ENCODE data around the gene MIPEP. TPM values are rescaled to one million over a fixed set of nuclear protein-coding genes. Genes with fewer than 3 reads are reported as not detected.

MIPEP gene
- total RNA-seq, 4 donors from 2014 or later = 12.1 to 25.7 (median 19.5) TPM

GRCh38 chr13:23848019-23848418 lies 41.2 kb downstream of the MIPEP start:
- TF ChIP-seq POLR2A (IDR thresholded peaks at IDR 0.05) (no peak), CTCF (IDR thresholded peaks at IDR 0.05) (no peak)
- intact Hi-C loops (cut with DNase I) = no loop called here
- peaks cover 12 to 46% (median 12%) of the 10 kb centered on the region in 3 donors for H3K4me1 ChIP-seq
- no peak overlapping the region for H3K4me3 ChIP-seq
- H3K27ac ChIP-seq = peak overlapping the region in 3 of 4 donors; percentile 33 to 82 (median 70)
- no peak for DNase-seq
- H3K27me3 ChIP-seq = no peaks in the 10 kb centered on the region
- H3K36me3 ChIP-seq = peaks cover 0 to 7% (median 0%) of the 10 kb centered on the region in 3 donors
- H3K9me3 ChIP-seq = no peaks in the 10 kb centered on the region
- 14 to 45% methylated on average over 2 of the region's 2 CpGs for WGBS, 2 donors

- intact Hi-C loops (cut with DNase I) = no loop called here
- Histone ChIP-seq H3K9me3 (no peaks in the 10 kb centered on the region), H3K36me3 (peaks cover 0 to 10% (median 0%) of the 10 kb centered on the region in 3 donors), H3K4me1 (peaks cover 12 to 46% (median 12%) of the 10 kb centered on the region in 3 donors), H3K27me3 (no peaks in the 10 kb centered on the region), H3K4me3 (no peak overlapping the region), H3K27ac (peak overlapping the region in 2 of 4 donors; percentile 70 to 82)
- TF ChIP-seq POLR2A (IDR thresholded peaks at IDR 0.05) = no peak
- no peak for TF ChIP-seq CTCF (IDR thresholded peaks at IDR 0.05)
- no peak for DNase-seq
- WGBS, 2 donors = 81 to 82% methylated on average over 2 of the region's 2 CpGs
Observed at GRCh38 chr13:23847497-23847896, 41.7 kb downstream of the MIPEP start.

GRCh38 chr13:23845105-23845725 lies 44.0 kb downstream of the MIPEP start:
- no peak for DNase-seq
- 86 to 88% methylated on average over 5 of the region's 5 CpGs for WGBS, 2 donors
- Histone ChIP-seq H3K9me3 (no peaks in the 10 kb centered on the region), H3K27ac (no peak overlapping the region), H3K4me1 (peaks cover 12 to 32% (median 12%) of the 10 kb centered on the region in 3 donors), H3K27me3 (no peaks in the 10 kb centered on the region), H3K36me3 (peaks cover 0 to 28% (median 4%) of the 10 kb centered on the region in 3 donors), H3K4me3 (no peak overlapping the region)
- intact Hi-C loops (cut with DNase I) = no loop called here
- TF ChIP-seq POLR2A (IDR thresholded peaks at IDR 0.05) (no peak), CTCF (IDR thresholded peaks at IDR 0.05) (no peak)

GRCh38 chr13:23844132-23844531 lies 45.1 kb downstream of the MIPEP start:
- intact Hi-C loops (cut with DNase I) = no loop called here
- DNase-seq = no peak
- H3K9me3 ChIP-seq = no peaks in the 10 kb centered on the region
- peaks cover 0 to 36% (median 4%) of the 10 kb centered on the region in 3 donors for H3K36me3 ChIP-seq
- no peak overlapping the region for H3K4me3 ChIP-seq
- H3K27ac ChIP-seq = no peak overlapping the region
- peaks cover 11 to 21% (median 12%) of the 10 kb centered on the region in 3 donors for H3K4me1 ChIP-seq
- no peaks in the 10 kb centered on the region for H3K27me3 ChIP-seq
- WGBS, 2 donors = 96 to 98% methylated on average over 2 of the region's 2 CpGs
- TF ChIP-seq CTCF (IDR thresholded peaks at IDR 0.05) (no peak), POLR2A (IDR thresholded peaks at IDR 0.05) (no peak)

GRCh38 chr13:23843436-23843835 lies 45.8 kb downstream of the MIPEP start:
- Histone ChIP-seq H3K27ac (no peak overlapping the region), H3K9me3 (no peaks in the 10 kb centered on the region), H3K27me3 (no peaks in the 10 kb centered on the region), H3K36me3 (peaks cover 0 to 36% (median 4%) of the 10 kb centered on the region in 3 donors), H3K4me1 (peaks cover 4 to 14% (median 6%) of the 10 kb centered on the region in 3 donors), H3K4me3 (no peak overlapping the region)
- WGBS, 2 donors = 69 to 82% methylated on average over 1 of the region's 1 CpG
- TF ChIP-seq POLR2A (IDR thresholded peaks at IDR 0.05) (no peak), CTCF (IDR thresholded peaks at IDR 0.05) (no peak)
- DNase-seq = no peak
- intact Hi-C loops (cut with DNase I) = no loop called here

Measured in esophagus squamous epithelium (tissue), 5 donors.